GM18951 (cell line): Measurements from ENCODE around the gene RGS2.

Experiments
- POLR2A ChIP-seq: IDR thresholded peaks from 4 replicates; pipeline ENCODE4 v1.6.1; 2011; ENCODE audit warnings: mild to moderate bottlenecking; ENCODE audit not compliant: insufficient read length, insufficient read depth; ENCODE audit errors: extremely low read depth
- in situ Hi-C: fragments of 300-500 bp; cut with MboI; formaldehyde crosslinking; loops from one replicate; pipeline ENCODE4 v1.12.0; 2022; ENCODE audit warnings: low sequenced_read_pairs, mixed read lengths, inconsistent platforms; ENCODE audit not compliant: unreplicated experiment

The RGS2 gene

DNA sequence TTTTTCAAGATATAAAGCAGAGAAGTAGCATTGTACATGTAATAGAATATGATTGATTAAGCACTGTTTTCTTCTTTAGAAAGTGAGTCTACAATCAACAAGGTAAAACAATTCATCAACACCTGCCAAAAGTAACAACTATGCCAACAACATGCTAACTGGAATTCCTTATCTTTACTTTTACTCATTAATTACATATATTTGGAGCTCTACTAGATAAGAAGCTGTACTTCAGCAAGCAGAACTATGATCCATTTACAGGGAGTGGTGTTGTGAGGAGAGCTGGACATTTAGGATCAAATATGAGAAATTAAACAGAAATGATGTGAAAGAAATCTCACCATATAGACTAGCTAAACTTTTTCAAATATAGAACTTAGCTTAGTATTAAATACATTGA is 51.0 kb downstream of the RGS2 start:
- in situ Hi-C loops: no loop called here
- TF ChIP-seq POLR2A: no peak

DNA sequence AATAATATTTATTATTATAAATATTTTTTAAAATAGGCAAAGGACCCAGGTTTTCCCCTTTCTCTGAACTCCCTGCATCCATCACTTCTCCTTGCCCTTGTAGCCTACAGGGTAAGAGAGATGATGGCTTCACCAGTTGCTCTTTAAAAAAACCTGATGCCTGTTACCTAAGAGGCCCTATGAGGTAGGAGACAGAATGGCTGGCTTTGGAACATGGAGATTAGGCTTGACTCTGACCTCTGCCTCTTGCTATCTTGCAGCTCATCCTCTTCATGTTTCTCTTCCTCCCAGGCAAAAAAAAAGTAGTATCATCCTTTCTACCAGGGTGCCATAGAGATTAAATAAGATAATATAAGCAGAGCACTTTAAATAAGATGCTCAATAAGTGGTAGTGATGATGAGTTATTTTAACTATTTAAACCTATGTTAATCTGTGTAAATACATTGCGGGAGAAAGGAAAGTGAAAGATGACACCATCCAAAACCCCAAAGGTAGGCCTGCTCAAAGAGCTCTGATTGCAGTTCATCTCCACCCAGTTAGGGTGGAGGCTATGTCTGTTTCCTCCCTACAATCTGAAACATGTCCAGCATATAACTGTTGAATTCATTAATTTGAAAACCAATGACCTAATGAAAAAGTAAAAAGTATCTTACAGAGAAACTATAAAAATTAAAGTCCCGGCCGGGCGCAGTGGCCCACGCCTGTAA is 51.8 kb downstream of the RGS2 start:
- no peak for TF ChIP-seq POLR2A
- in situ Hi-C loops: no loop called here

DNA sequence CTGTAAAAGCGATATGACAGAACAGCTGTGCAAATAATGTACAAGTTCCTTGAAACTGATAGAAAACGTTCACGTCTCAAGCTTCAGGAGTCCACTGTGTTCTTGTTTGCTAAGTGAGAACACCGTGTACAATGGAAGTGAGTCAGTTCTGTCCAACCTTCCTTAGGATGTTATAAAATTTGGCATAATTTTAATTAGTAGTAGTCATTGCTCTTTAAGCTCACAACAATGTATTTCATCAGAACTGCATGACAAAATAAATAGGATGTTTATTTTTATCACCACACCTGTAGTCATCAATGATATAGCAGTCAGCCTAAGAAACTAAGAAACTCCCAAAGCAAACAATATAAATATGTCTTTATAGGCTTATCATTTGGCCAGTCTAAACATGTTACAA is 53.0 kb downstream of the RGS2 start:
- in situ Hi-C loops: no loop called here
- TF ChIP-seq POLR2A: no peak
